WTC11 (cell line): ENCODE results near the gene COPS4.

Experiments used
- ATF6 ChIP-seq: sonication (generic); formaldehyde crosslinking; IDR thresholded peaks from 2 replicates; pipeline ENCODE4 v1.8.1; 2023; ENCODE audit warnings: mild to moderate bottlenecking, missing genetic modification reagents
- JUN ChIP-seq: sonication (generic); formaldehyde crosslinking; IDR thresholded peaks from 2 replicates; pipeline ENCODE4 v1.8.0; 2023; ENCODE audit warnings: mild to moderate bottlenecking, missing genetic modification reagents
- MYBL2 ChIP-seq: sonication (generic); formaldehyde crosslinking; IDR thresholded peaks from 2 replicates; pipeline ENCODE4 v1.8.1; 2023; ENCODE audit warnings: mild to moderate bottlenecking, moderate library complexity, missing genetic modification reagents
- NFYB ChIP-seq: sonication (generic); formaldehyde crosslinking; conservative IDR thresholded peaks from 2 replicates; pipeline ENCODE4 v1.8.0; 2022; ENCODE audit warnings: low read depth, missing genetic modification reagents
- NR3C1 ChIP-seq: sonication (generic); formaldehyde crosslinking; conservative IDR thresholded peaks from 2 replicates; pipeline ENCODE4 v1.8.1; 2023; ENCODE audit warnings: low read depth, mild to moderate bottlenecking, missing genetic modification reagents
- PRRX2 ChIP-seq: fragments of 250-450 bp; sonication (Bioruptor Pico); IDR thresholded peaks from 2 replicates; pipeline ENCODE4 v1.8.0; 2021; ENCODE audit warnings: mild to moderate bottlenecking
- SP1 ChIP-seq: sonication (generic); formaldehyde crosslinking; conservative IDR thresholded peaks from 2 replicates; pipeline ENCODE4 v1.8.1; 2022; ENCODE audit warnings: missing genetic modification reagents
- TCF7 ChIP-seq: sonication (generic); formaldehyde crosslinking; IDR thresholded peaks from 2 replicates; pipeline ENCODE4 v1.8.0; 2022; ENCODE audit warnings: mild to moderate bottlenecking, low read depth, missing genetic modification reagents, moderate library complexity
- USF2 ChIP-seq: sonication (generic); formaldehyde crosslinking; IDR thresholded peaks from 2 replicates; pipeline ENCODE4 v1.8.1; 2023; ENCODE audit warnings: mild to moderate bottlenecking, missing genetic modification reagents, moderate library complexity
- ZBTB21 ChIP-seq: sonication (generic); formaldehyde crosslinking; IDR thresholded peaks from 2 replicates; pipeline ENCODE4 v1.8.1; 2023; ENCODE audit warnings: mild to moderate bottlenecking, missing genetic modification reagents, borderline replicate concordance
- ZNF416 ChIP-seq: fragments of 250-450 bp; sonication (Bioruptor Pico); IDR thresholded peaks from 2 replicates; pipeline ENCODE4 v1.9.0; 2021; ENCODE audit warnings: mild to moderate bottlenecking, inconsistent platforms
- TF ChIP-seq, protein P1 (sequence below): fragments of 200-600 bp; IDR thresholded peaks from 2 replicates; pipeline ENCODE4 v1.8.0; 2022; ENCODE audit warnings: antibody characterized with exemption
- TF ChIP-seq, protein P2 (sequence below): sonication (generic); formaldehyde crosslinking; IDR thresholded peaks from 2 replicates; pipeline ENCODE4 v1.8.1; 2023; ENCODE audit warnings: mild to moderate bottlenecking, moderate library complexity, missing genetic modification reagents

DNA sequence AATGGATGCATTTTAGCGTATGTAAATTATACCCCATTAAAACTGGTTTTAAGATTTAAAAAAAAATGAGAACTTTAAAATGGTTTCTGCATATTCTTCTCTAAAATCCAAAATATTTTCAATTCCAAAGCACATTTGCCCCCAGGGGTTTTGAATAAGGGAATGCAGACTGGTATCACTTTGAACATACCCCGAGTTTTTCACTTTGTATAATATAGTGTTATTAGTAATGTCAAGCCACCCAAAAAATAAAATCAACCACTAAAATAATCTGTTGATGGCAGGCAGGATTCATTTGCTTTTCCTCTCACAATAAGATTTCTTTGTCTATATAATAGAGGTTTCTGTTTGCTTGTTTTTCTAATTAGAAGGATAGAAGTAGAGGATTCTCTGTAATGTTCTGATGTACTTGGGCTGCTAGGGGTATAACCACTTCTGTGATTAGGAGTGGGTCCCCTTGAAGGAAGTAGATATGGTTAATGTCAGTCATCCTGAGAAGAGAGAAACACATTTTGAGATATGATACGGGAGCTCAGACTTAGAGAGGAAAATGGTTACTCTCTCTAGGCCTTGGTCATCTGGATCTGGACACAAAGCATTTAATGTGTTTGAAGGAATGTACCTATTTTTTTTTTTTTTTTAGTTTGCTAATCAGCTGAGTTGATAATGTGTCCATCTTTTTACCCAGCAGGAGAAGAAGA lies 15.0 kb upstream of the COPS4 start:
- no peak for TF ChIP-seq SP1
- no peak for TF ChIP-seq JUN (CRISPR knock-in tag)
- no peak for TF ChIP-seq ATF6 (CRISPR knock-in tag)
- TF ChIP-seq USF2, result no peak
- TF ChIP-seq, protein P1, sequence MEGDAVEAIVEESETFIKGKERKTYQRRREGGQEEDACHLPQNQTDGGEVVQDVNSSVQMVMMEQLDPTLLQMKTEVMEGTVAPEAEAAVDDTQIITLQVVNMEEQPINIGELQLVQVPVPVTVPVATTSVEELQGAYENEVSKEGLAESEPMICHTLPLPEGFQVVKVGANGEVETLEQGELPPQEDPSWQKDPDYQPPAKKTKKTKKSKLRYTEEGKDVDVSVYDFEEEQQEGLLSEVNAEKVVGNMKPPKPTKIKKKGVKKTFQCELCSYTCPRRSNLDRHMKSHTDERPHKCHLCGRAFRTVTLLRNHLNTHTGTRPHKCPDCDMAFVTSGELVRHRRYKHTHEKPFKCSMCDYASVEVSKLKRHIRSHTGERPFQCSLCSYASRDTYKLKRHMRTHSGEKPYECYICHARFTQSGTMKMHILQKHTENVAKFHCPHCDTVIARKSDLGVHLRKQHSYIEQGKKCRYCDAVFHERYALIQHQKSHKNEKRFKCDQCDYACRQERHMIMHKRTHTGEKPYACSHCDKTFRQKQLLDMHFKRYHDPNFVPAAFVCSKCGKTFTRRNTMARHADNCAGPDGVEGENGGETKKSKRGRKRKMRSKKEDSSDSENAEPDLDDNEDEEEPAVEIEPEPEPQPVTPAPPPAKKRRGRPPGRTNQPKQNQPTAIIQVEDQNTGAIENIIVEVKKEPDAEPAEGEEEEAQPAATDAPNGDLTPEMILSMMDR, result no peak
- no peak for TF ChIP-seq TCF7 (CRISPR knock-in tag)
- no peak for TF ChIP-seq NFYB (CRISPR knock-in tag)
- no peak for TF ChIP-seq MYBL2 (CRISPR knock-in tag)
- TF ChIP-seq PRRX2, result no peak
- TF ChIP-seq ZNF416, result no peak
- TF ChIP-seq, protein P2, sequence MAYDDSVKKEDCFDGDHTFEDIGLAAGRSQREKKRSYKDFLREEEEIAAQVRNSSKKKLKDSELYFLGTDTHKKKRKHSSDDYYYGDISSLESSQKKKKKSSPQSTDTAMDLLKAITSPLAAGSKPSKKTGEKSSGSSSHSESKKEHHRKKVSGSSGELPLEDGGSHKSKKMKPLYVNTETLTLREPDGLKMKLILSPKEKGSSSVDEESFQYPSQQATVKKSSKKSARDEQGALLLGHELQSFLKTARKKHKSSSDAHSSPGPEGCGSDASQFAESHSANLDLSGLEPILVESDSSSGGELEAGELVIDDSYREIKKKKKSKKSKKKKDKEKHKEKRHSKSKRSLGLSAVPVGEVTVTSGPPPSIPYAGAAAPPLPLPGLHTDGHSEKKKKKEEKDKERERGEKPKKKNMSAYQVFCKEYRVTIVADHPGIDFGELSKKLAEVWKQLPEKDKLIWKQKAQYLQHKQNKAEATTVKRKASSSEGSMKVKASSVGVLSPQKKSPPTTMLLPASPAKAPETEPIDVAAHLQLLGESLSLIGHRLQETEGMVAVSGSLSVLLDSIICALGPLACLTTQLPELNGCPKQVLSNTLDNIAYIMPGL (CRISPR knock-in tag), result no peak
- no peak for TF ChIP-seq NR3C1 (CRISPR knock-in tag)
- TF ChIP-seq ZBTB21 (CRISPR knock-in tag), result no peak
